ENCODE results near the gene GLIS1. TPM values are rescaled to one million over a fixed set of nuclear protein-coding genes. Genes with fewer than 3 reads are reported as not detected.

The GLIS1 gene
- total RNA-seq, 1 donor from 2014 or later, result 17.4 TPM

- Mint-ChIP-seq H3K36me3 (ENCODE audit: low read depth) (no peaks in the 10 kb centered on the region), H3K27me3 (ENCODE audit: low read depth) (no peaks in the 10 kb centered on the region), H3K4me1 (ENCODE audit: low read depth) (peaks cover 40% of the 10 kb centered on the region), H3K9me3 (ENCODE audit: low read depth) (peaks cover 5% of the 10 kb centered on the region), H3K4me3 (ENCODE audit: unreplicated experiment) (no peak overlapping the region), H3K27ac (ENCODE audit: unreplicated experiment) (no peak overlapping the region)
- DNase-seq (ENCODE audit: low spot score), result peak; percentile 19
- TF ChIP-seq CTCF (IDR thresholded peaks at IDR 0.05), result no peak
Measured at GRCh38 chr1:53625049-53625448, 113.9 kb downstream of the GLIS1 start.

GRCh38 chr1:53622531-53622930 lies 116.4 kb downstream of the GLIS1 start:
- Mint-ChIP-seq H3K27me3 (ENCODE audit: low read depth) (no peaks in the 10 kb centered on the region), H3K4me1 (ENCODE audit: low read depth) (peaks cover 37% of the 10 kb centered on the region), H3K4me3 (ENCODE audit: unreplicated experiment) (no peak overlapping the region), H3K9me3 (ENCODE audit: low read depth) (peaks cover 5% of the 10 kb centered on the region), H3K36me3 (ENCODE audit: low read depth) (no peaks in the 10 kb centered on the region), H3K27ac (ENCODE audit: unreplicated experiment) (no peak overlapping the region)
- DNase-seq (ENCODE audit: low spot score), result peak; percentile 26
- peak; percentile 25 for TF ChIP-seq CTCF (IDR thresholded peaks at IDR 0.05)

GRCh38 chr1:53621144-53621543 lies 117.8 kb downstream of the GLIS1 start:
- DNase-seq (ENCODE audit: low spot score), result peak; percentile 50
- Mint-ChIP-seq H3K27me3 (ENCODE audit: low read depth) (no peaks in the 10 kb centered on the region), H3K27ac (ENCODE audit: unreplicated experiment) (no peak overlapping the region), H3K4me1 (ENCODE audit: low read depth) (peaks cover 33% of the 10 kb centered on the region), H3K36me3 (ENCODE audit: low read depth) (no peaks in the 10 kb centered on the region), H3K4me3 (ENCODE audit: unreplicated experiment) (no peak overlapping the region), H3K9me3 (ENCODE audit: low read depth) (peaks cover 5% of the 10 kb centered on the region)
- TF ChIP-seq CTCF (IDR thresholded peaks at IDR 0.05), result no peak

- Mint-ChIP-seq H3K27me3 (ENCODE audit: low read depth) (no peaks in the 10 kb centered on the region), H3K4me3 (ENCODE audit: unreplicated experiment) (no peak overlapping the region), H3K4me1 (ENCODE audit: low read depth) (peaks cover 24% of the 10 kb centered on the region), H3K36me3 (ENCODE audit: low read depth) (no peaks in the 10 kb centered on the region), H3K9me3 (ENCODE audit: low read depth) (peaks cover 5% of the 10 kb centered on the region), H3K27ac (ENCODE audit: unreplicated experiment) (no peak overlapping the region)
- peak; percentile 77 for DNase-seq (ENCODE audit: low spot score)
- no peak for TF ChIP-seq CTCF (IDR thresholded peaks at IDR 0.05)
Measured at GRCh38 chr1:53620061-53620855, 118.7 kb downstream of the GLIS1 start.

- Mint-ChIP-seq H3K27ac (ENCODE audit: unreplicated experiment) (no peak overlapping the region), H3K4me1 (ENCODE audit: low read depth) (peaks cover 19% of the 10 kb centered on the region), H3K4me3 (ENCODE audit: unreplicated experiment) (no peak overlapping the region), H3K27me3 (ENCODE audit: low read depth) (no peaks in the 10 kb centered on the region), H3K36me3 (ENCODE audit: low read depth) (no peaks in the 10 kb centered on the region), H3K9me3 (ENCODE audit: low read depth) (peaks cover 5% of the 10 kb centered on the region)
- peak; percentile 30 for DNase-seq (ENCODE audit: low spot score)
- TF ChIP-seq CTCF (IDR thresholded peaks at IDR 0.05), result no peak
Measured at GRCh38 chr1:53619367-53620060, 119.5 kb downstream of the GLIS1 start.
